Vagina (tissue), 2 donors: ENCODE measurements around the gene NEO1.

Experiments used
- POLR2A ChIP-seq, 2 donors: fragments of 450-650 bp; IDR thresholded peaks; one replicate each; pipeline ENCODE4 v1.6.1; 2017; ENCODE audit warnings: antibody characterized with exemption in 2 of 2, mild to moderate bottlenecking in 2 of 2, moderate library complexity in 2 of 2
- TF ChIP-seq, protein P1 (sequence below), 3 experiments: fragments of 450-650 bp in 2 of 3; fragments of 200-600 bp in 1 of 3; sonication (generic) in 1 of 3; IDR thresholded peaks; one replicate each; pipeline ENCODE4 v1.5.1; 2017 to 2019; ENCODE audit warnings: antibody characterized with exemption in 3 of 3, mild to moderate bottlenecking in 2 of 3, moderate library complexity in 2 of 3

DNA sequence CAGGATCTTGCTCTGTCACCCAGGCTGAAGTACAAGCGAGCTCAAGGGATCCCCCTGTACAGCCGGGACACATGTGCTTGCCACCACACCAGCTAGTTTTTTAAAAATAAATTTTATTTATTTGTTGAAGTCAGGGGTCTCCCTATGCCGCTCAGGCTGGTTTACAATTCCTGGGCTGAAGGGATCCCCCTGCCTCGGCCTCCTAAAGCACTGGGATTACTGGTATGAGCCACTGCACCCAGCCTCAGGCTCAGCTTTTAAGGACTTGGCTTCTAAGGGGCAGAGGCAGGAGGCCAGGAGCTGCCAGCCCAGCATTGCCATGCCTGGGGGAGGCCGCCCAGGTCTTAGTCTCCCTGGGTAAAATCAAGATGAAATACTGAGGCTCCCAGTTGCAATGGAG, 279.2 kb downstream of the NEO1 start:
- TF ChIP-seq, protein P1, sequence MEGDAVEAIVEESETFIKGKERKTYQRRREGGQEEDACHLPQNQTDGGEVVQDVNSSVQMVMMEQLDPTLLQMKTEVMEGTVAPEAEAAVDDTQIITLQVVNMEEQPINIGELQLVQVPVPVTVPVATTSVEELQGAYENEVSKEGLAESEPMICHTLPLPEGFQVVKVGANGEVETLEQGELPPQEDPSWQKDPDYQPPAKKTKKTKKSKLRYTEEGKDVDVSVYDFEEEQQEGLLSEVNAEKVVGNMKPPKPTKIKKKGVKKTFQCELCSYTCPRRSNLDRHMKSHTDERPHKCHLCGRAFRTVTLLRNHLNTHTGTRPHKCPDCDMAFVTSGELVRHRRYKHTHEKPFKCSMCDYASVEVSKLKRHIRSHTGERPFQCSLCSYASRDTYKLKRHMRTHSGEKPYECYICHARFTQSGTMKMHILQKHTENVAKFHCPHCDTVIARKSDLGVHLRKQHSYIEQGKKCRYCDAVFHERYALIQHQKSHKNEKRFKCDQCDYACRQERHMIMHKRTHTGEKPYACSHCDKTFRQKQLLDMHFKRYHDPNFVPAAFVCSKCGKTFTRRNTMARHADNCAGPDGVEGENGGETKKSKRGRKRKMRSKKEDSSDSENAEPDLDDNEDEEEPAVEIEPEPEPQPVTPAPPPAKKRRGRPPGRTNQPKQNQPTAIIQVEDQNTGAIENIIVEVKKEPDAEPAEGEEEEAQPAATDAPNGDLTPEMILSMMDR (IDR thresholded peaks at IDR 0.05): no peak
- no peak for TF ChIP-seq POLR2A (IDR thresholded peaks at IDR 0.05)
